Cardiac fibroblast (primary cell): ENCODE data around the gene DENND2D.
"Not testable (repeated sequence)": the region's sequence is repeated elsewhere in the genome, so short reads cannot be mapped to it uniquely, and the experiment has no call there.

Experiments
- DNase-seq, 2 donors: peaks; one replicate each; pipeline versions ENCODE4 v3.0.0 to v3.0.0-alpha.2; 2010; ENCODE audit warnings: low read depth in 2 of 2
- H3K4me3 ChIP-seq, 2 donors: replicated peaks in 1 of 2; 1 replicate in 1 of 2; 2 replicates in 1 of 2; pipeline ENCODE4 v1.5.1; 2011; ENCODE audit warnings: low read depth in 2 of 2, low read length in 2 of 2, mild to moderate bottlenecking in 2 of 2, moderate library complexity in 1 of 2
- CTCF ChIP-seq: IDR thresholded peaks from one replicate; pipeline ENCODE4 v1.5.1; 2011; ENCODE audit warnings: low read depth, mild to moderate bottlenecking, low read length, inconsistent platforms

Gene DENND2D

GRCh38 chr1:111216751-111217150 is 16.3 kb upstream of the DENND2D start:
- no peak for TF ChIP-seq CTCF
- H3K4me3 ChIP-seq, result no peak overlapping the region
- no peak for DNase-seq

GRCh38 chr1:111215285-111215684 is 14.8 kb upstream of the DENND2D start:
- H3K4me3 ChIP-seq, DNase-seq: not testable (repeated sequence)

DNA sequence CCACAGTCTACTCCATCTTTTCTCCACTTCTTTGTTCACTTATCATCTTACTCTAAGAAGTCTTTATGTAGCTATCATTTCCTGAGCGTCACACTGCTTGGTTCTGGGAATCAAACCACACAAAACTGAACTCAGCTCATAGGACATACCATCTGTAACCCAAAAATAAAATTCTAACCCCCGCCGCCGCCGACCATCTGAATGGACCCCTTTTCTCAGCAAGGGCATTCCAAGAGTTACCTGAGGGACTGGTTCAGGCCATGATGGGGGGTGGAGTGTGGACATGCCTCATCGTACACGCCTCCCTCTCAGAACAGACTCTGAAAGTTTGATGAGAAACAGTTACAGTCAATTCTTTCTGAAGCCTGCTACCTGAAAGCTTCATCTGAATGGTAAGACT is 14.4 kb upstream of the DENND2D start:
- no peak for TF ChIP-seq CTCF
- no peak for DNase-seq
- H3K4me3 ChIP-seq, result no peak overlapping the region

GRCh38 chr1:111214074-111214801 is 13.8 kb upstream of the DENND2D start:
- no peak overlapping the region for H3K4me3 ChIP-seq
- no peak for DNase-seq
- no peak for TF ChIP-seq CTCF

DNA sequence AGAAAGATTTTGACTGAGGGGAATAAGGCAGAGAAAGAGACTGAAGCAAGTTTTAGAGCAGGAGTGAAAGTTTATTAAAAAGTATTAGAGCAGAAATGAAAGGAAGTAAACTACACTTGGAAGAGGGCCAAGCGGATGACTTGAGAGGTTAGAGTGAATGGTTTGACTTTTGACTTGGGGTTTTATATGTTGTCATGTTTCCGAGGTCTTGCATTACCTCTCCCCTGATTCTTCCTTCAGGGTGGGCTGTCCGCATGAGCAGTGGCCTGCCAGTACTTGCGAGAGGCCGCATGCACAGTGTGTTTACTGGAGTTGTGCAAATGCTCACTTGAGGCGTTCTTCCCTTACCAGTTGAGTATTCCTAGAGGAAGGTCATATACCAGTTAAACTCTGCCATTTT is 13.0 kb upstream of the DENND2D start:
- TF ChIP-seq CTCF, result no peak

GRCh38 chr1:111212634-111213335 is 12.3 kb upstream of the DENND2D start:
- DNase-seq, result no peak
- TF ChIP-seq CTCF, result no peak
- no peak overlapping the region for H3K4me3 ChIP-seq

More for the DNA sequence above, 13.0 kb upstream of the DENND2D start:
- no peak for DNase-seq
- no peak overlapping the region for H3K4me3 ChIP-seq

DNA sequence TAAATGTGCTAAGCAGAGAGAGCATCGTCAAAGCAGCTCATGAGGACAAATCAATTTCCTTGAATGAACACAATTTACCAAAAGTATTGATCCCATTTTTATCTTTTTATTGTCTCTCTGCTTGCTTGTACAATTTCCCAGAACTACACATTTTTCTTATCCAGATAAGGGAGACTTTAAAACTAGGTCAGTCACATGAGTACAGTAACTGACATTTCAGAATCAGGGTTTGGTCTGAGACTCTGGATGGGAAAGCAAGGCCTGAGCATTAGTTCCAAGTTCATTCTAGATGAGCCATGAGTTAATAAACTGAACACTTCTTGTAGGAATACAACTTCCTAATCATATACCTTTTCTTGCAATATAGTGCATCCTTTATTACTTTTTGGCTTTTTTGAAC is 11.5 kb upstream of the DENND2D start:
- no peak overlapping the region for H3K4me3 ChIP-seq
- no peak for DNase-seq
- TF ChIP-seq CTCF, result no peak
